NCI-H2171 (cell line): ENCODE results near the gene P2RX3.
A peak's percentile ranks its signal among the peaks of the same experiment; 100 is the strongest.

Experiments
- DNase-seq: peaks from one replicate; lab custom pipeline; 2025; lab: John Stamatoyannopoulos, UW

The P2RX3 gene

DNA sequence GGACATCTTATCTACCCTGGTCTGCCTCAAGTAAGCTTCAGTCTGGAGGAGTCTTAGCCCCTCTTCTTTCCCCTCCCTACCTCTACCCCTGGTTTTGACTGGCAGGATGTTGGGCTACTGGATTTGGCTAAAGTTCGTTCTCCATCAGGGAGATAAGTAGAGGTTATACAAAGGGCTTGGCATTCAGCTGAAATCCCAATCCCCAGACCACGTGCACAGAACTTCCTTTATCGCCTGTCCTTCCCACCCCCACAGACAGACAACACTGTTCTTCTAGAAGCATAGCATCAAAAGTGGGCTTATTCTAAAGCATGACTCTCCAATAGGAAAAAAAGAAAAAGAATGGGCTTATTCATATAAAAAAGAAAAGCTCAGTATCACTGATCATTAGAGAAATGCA, 35.0 kb downstream of the P2RX3 start:
- no peak for DNase-seq

DNA sequence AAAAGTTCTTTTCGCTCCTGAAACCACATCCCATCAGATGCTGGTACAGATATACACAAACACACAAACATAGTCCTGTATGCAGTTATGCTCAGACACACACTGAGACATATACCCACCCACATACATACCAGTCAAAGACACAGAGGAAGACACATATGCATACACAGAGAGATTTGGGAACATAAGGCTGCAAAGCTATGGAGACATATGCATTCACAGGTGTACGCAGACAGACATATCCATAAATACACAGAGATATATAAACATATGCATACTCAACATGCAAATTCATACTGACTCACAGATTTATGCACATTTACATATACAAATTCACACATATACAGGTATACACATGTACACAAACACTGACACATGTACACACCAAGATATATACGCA, 36.8 kb downstream of the P2RX3 start:
- DNase-seq = no peak

DNA sequence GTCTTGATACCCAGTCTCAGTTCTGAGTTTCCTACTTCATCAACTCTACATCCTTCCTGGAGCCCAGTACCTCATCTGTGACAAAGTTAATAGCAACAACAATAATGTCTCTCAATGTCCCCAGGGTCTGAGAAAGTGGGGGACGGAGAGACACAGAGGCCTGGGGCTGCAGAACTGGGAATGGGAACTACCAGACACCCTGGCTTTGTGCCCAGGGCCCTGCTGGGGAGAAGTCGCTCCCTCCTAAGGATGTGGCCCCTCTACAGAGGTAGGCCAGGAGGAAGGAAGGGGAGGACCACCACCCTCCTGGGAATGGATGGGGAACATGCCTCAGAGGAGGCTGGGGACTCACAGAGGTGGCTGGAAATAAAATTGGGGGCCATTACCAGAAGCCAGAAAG, 37.3 kb downstream of the P2RX3 start:
- DNase-seq = no peak

DNA sequence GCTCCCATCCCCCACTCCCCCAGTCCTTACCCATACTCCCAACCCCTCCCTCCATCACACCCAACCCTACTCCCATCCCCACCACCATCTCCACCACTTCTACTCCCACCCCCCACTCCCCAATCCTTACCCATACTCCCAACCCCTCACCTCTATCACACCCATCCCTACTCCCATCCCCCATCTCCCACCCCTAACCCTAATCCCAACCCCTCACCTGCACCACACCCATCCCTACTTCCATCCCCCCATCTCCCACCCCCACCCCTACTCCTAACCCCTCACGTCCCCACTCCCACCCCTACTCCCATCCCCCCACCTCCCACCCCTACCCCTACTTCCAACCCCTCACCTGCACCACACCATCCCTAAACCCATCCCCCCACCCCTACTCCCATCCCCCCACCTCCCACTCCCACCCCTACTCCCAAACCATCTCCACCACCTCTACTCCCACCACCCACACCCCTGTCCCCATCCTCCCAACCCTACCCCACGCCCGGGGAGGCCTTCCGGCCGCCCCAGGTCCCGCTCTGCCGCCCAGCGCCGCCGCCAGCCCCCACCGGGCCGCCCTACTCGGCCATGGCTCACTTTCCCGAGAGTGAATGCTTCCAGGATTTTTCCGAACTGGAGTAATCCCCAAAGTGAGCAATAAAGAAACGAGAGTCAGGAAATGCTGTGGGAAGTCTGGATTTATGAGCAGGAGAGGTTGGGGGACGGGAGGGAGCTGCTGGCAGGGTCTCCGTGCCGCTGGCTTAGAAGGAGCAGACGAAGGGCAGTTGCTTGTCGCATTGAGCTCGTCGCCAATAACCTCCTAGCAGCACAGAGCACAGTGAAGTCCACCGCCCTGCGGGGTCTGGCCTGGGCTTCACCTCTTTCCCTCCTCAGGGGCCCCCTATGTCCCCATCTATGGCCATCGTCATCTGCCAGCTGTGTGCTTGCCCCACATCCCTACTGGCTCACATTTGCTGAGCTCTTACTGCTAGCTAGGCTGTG, 38.2 kb downstream of the P2RX3 start:
- no peak for DNase-seq

DNA sequence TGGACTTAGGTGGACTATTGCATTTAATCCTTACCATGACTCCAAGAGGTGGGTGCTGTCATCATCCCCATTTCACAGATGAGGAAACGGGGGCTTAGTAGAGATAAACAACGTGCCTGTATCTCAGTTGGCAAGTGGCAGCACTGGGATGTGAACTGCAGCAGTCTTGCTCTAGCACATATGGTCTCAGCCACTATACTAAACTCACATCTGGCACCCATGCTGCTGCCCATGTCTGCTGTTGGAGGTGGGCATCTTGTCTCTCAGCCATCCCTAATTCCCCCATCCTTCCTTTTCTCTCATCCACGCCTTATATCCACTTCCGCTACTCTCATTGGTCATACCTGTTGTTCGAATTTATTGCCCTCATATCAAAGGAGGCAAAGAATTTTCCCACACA, 39.0 kb downstream of the P2RX3 start:
- DNase-seq = peak; percentile 25

DNA sequence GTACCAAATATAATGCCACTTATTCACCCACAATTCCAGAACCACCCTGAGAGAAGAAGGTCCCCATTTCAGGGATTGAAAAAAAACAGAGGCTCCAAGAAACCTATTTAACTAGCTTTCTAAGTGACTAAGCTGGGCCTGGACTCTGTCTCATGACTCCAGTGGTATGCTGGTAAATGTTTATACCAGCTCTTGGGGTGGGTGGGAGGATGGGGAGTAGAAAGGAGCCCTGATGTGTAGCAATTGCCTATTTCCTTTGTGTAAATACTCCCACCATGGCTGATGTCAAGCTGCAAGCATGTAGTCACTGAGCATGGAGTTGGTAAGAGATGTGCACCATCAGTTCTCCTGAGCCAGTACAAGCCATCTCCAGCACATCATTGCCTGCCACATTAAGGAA, 40.0 kb downstream of the P2RX3 start:
- DNase-seq = no peak

DNA sequence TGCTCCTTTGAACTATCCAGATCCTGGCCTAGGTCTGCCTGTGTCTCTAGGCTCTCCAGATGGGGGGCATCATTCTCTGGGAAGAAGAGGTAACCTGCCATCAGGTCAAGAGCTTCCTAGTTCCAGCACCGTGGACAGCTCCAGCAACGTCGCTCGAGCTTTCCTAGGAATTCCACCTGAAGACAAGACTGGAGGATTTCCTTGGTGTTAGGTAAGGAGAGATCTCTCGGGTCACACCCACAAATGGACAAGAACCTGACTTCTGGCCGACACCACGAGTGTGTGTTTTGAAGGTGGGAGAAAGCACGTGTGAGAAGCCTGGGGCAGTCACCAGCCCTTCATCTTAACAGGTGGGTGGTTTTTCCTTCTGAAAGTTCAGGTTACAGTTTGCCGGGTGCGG, 41.6 kb downstream of the P2RX3 start:
- no peak for DNase-seq

DNA sequence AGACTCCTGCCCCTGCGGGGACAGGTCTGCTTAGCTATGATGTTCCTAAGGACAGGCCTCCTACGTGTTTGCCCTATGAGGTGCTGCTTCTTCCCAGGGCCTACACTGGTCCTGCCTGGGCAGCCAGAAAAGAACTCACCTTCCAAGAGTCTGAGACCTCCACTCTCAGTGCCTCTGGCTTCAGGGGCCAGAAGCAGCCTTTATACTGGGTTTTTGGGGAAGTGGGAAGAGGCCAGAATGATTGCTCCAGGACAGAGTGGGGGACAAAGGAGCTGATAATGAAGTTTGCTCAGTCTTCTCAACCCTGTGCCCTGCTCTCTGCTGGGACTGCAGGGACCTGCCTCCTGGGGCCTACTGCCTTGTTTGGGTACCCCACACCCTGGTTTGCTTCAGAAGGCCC, 42.8 kb downstream of the P2RX3 start, which contains the start of gene PRG3:
Gene PRG3, minus strand, starts transcription at position 176 of the 400 bp plus-strand sequence. CDS start 442 bp downstream, outside the sequence.
- DNase-seq = no peak

DNA sequence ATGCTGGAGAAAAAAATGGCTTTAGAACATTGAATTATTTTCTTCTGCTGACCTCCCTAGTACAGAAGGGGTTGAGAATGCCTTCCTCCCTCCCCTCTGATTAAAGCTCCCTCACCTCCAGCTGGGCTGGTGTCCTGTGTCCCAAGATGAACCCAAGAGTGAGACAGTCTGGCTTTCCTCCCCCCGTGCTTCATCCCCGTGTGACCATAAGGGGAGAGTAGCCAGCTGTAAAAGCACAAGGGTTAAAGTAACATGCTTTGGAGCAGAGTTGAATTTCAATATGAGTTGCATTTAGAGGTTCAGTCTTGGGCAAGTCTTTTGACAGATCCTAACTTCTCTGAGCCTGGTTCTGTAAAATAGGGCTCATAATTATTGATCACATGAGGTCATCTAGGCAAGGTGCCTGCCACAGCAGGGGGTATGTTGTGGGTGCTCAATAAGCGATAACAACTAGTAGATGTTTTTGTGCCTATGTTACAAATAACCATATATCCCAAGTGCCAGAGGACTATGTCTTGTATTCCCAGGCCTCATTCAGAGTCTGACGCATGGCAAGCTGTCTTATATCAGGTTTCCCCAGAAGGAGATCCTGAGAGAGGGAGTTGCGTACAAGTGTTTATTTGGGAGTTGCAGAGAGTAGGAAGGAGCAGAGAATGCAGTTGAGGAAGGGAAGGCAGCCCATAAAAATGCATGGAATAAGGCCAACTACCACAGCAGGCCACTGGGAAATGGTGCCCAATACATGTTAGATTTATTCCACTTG, 48.2 kb downstream of the P2RX3 start:
- no peak for DNase-seq

DNA sequence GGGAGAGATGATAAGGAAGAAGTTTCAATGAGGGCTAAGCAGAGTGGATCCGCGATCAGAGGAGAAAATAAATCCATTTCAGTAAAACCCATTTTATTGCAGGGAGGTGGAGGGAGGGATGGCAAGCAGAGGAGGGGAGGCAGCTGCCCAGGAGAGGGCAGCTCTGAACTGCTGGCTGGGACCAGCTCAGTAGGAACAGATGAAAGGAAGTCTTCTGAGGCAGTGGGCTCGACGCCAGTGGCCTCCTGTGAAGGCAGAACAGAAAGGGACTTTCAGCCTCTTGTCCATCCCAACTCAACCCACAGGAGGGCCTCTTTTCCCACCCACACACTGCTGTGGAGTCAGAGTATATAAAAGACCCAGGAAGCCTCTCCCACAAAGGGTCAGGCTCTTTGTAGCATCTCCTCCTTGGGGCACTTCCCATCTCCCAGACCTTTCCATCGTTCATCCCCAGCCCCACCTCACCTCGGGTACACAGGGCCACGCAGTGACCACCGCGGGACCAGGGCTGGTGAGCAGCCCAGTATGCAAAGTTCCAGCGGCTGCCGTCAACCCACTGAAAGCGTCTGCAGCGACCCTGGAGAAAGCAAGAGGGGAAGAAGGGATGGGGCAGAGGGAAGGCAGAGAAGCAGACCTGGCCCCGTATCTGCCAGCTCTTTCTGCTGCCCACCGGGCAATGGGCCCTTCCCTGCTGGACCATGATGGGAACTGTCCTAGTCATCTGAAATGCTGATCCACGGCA, 49.3 kb downstream of the P2RX3 start:
- no peak for DNase-seq

DNA sequence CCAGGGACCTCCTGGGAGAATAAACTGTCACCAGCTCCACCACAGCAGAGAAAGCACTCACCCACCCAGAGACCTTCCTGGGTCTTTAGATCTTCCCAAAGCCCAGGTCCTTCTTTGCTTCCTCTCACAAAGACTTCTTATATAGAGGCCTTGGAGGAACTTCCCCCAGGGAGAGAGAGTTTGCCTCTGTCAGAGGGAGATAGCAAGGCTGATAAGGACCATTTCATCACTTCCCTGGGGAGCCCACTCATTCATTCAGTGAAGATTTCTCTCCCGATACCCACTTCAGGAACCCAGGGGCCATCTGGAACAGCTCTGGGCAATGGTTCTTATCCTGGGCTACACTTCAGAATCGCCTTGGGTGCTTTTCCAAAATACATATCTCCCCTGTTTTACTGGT, 52.4 kb downstream of the P2RX3 start, which contains the start of gene PRG2:
Gene PRG2, minus strand, starts transcription at position 116 of the 400 bp plus-strand sequence. CDS start 706 bp downstream, outside the sequence.
- DNase-seq = no peak

DNA sequence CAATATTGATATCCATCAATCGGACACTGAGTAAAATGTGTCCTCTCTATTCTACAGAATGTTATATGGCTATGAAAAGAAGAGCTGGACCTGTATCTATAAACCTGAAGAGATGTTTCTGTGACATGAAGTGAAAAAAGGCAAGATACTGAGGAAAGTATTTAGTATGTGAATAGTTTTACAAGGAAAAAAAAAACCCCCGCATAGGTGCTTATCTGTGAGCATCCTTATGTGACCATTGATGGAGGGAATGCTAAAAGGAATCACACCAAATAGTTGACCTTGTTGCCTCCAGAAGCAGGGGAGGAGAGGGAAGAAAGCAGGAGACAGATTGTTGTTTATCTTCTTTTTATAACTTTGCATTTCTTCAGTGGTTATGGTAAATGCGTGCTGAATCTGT, 53.0 kb downstream of the P2RX3 start:
- no peak for DNase-seq

DNA sequence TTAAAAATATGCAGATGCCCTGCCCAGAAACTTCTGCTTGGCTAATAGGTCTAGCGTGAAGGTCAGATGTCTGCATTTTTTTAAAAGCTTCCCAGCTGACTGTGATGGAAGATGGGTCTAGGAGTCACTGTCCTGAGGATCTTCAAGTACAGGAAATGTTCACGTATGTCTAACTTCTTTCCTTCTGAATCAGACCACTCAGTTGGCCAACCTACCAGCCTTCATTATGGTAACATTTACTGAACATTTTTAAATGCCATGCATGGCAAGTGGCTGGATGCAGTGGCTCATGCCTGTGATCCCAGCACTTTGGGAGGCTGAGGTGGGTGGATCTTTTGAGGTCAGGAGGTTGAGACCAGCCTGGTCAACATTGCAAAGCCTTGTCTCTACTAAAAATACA, 53.4 kb downstream of the P2RX3 start:
- no peak for DNase-seq

DNA sequence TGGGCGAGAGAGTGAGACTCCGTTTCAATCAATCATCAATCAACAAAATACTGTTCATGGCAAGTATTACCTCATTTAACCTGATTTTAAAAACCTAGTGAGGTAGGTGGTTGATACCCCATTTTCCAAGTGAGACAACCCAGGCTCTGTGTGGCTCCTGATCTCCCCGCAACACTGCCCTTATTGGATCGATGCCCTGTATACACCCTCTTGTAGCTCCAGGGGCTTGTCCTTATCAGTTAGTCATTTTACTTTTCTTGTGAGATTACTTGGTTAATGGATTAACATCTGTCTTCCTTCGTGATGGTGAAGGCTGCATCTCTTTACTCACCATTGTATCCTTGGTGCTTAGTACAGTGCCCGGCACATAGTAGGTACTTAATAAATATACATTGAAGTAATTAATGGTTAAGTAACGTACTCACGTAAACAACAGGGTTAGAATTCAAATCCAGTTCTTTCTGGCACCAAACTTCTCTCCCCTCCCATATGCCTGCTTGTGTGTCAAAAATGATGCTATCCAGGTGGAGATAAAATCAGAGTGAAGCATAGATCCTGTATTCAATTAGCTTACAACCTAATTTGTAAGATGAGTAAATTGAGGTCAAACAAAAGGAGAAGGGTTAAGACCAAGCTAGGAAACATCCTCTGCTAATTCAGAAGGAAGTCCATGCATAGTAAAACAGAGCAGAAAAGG, 54.1 kb downstream of the P2RX3 start:
- DNase-seq = no peak

DNA sequence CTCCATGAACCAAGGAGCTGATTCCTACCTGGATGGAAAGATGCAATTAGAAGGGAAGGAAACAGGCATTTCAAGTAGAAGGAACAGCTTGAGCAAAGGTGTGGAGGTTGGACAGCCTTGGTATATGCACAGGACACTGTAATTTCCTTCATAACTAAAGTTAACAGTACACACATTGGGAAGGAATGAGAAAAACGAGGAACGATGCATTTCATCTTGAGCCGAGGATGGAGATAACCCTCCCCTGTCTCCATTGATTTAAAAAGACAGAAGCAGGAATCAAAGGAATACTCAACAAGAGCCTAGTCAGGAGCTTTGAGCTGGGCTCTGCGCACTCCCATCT, 54.6 kb downstream of the P2RX3 start:
- no peak for DNase-seq

DNA sequence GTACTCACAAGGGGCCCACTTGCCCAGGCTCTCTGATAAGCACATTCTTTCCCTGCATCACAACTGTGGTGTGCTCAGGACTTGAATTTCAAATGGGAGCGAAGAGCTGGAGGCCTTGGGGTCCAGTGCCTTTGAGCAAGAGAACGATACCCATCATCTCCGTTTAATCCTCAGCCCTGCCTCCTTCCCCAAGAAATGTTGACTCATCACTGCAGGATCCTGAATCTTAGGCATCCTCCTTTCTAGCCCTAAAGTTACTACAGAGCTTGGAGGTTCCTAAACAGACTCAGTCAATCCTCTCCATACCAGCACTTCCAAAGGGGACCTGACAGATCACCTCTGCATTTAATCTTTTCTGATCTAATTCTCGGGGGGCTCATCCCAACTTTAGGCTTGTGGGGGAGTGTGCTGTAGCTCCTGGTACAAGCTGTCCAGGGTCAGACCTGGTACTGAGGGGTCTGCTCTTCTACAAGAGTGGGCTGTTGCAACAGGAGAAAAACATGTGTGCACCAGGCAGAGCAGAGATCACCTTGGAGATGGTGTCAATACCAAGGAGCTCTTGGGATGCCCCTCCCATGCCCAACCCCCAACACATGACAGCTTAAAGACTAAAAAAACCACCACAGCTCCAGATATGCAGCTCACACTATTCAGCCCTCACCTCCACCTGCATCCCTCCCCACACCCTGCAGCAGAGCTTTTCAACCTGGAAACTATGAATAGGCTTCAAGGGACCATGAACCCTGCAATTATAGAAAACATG, 56.2 kb downstream of the P2RX3 start:
- no peak for DNase-seq

DNA sequence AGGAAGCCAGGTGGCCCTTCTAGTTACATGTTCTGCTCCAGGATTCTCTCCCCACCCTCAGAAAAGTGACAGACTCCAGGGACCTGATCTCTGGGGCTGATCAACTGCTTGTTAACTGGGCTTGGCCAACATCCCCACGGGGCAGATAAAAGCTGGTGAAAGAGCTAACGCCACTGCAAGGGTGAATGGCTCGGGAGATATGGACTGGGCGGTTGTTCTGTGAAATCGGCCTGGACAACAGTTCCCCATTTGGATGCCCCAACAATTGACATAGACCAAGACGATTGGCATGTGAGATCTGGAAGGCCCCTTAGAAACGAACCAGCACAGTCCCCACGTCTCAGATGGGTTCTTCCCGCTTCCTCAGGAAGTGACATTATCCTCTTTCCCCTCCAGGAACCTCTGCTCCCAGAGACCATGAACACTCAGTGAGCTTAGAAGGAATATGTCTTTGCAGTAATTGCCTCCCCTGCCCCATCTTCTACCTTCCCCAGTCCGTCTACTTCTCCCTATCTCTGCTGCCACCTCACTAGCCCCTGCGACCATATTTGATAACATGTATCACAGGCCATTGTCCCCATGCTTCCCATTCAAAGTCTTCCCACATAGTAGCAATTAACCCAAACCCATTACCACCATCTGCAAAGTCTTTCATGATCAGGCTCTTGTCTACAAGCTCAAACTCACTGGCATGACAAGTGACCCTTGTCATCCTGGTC, 57.9 kb downstream of the P2RX3 start:
- DNase-seq = no peak

DNA sequence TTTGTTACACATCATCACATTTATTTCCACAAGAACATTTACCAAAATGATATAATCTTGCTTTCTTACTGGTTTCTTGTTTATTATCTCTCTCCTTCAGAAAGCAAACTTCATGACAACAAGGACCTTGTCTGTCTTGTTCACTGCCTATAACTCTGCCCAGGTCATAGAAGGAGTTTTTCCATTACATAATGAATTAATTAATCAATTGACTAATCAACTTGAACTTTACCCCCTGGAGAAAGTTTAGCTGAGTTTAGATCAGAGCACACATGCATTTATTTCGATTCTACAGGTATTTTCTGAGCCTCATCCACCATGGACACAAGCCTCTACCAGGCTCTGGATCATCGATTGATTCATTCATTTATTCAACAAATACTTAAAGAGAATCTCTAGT, 58.6 kb downstream of the P2RX3 start:
- no peak for DNase-seq

DNA sequence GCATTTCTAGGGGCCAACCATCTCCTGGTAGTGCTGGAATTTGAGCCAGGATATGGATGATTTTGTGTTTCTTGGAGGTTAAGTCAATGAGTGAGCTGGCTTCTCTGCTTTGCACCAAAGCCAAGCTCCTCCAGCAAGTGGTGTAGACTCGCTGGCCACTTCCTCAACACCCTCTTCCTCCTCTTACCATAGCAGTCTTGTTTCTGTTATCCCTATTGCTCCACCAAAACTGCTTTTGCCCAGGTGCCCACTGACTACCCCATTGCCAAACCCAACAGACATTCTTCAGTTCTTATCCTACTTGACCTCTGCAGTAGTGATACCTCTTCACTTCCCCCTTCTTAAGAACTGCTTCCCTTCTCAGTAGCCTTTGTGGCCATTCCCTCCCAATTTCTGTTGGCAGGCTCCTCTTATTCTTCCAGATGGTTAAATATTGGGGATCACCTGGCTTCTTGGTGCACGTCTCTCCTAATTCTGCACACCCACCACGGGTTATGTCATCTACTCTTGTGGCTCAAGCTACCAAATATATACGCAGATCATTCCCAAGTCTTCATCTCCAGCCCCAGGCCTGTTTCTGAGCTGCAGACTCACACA, 59.3 kb downstream of the P2RX3 start:
- no peak for DNase-seq

DNA sequence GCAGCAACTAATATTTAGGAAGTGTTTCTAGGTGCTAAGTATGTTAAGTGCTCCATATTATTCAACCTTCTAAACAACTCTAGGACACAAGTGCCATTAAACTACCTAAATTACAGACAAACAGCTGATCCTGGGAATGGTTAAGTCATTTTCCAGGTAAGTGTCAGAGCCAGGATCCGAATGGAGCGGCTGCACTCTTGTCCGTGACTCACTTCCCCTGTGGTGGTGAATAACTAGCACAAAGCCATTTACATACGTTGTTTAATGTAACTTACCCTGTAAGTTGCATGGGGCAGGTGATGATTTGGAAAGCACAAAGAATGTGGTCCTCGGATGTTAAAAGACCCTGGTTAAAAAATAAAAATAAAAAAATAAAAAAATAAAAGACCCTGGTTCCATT, 61.1 kb downstream of the P2RX3 start:
- no peak for DNase-seq
